HG03196 (cell line): ENCODE results near the gene RNF126.
A peak's percentile ranks its signal among the peaks of the same experiment; 100 is the strongest.

Source experiments
- ATAC-seq: cut with Tn5 transposase; IDR thresholded peaks from one replicate; pipeline ENCODE4 v1.9.1; 2021; ENCODE audit not compliant: unreplicated experiment

RNF126 gene

GRCh38 chr19:664913-665443, 2.0 kb upstream of the RNF126 start:
- no peak for ATAC-seq

DNA sequence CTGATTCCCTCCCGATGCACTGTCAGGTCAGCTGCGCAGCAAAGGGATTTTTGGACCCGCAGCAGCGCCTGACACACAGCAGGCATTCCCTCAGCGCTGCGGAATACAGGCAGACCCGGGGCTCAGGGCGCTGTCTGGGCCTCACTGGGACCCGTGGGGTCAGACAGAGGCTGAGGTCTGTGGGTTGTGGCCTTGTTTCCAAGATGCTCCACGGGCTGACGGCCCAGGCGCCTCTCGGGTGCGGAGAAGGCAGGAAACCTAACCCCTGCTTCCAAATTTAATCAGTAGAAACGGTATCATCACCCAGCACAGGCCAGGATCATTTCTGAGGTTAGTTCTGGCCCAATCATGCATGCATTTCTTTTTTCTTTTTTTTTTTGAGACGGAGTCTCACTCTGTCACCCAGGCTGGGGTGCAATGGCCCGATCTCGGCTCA, 686 bp upstream of the RNF126 start:
- ATAC-seq = no peak

GRCh38 chr19:662207-662961, 630 bp downstream of the RNF126 start:
- peak; percentile 3 for ATAC-seq

GRCh38 chr19:661427-662196, 1.4 kb downstream of the RNF126 start:
- no peak for ATAC-seq

DNA sequence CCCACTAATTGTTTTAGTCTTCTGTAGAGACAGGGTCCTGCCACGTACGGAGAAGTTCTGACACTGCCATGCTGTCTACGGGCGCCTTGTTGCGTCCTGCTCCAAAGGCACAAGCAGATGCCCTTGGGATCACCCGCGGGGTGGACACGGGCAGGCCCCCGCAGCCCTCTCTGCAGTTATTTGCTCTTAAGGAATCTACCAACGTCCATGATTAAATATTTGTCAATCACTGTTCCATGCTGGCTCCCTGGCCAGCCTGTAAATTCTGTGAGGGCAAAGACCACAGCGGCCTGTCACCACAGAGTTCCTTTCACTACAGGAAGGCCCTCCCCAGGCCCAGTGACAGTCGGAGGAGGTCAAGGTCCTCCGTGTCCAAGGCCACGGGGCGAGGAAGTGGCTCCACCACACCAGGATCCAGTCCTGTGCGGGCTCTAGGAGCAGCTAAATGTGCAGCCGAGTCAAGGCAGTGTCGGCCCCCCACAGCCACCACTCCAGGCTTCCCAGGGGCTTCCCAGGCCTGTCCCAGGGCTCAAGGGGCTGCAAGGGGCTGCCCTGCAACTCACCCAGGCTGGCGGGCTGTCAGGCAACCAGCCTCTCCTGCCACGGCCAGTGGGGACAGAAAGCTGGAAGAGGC, 2.1 kb downstream of the RNF126 start:
- ATAC-seq = no peak

- no peak for ATAC-seq
These were observed 3.8 kb downstream of the RNF126 start for GRCh38 chr19:658916-659839.

GRCh38 chr19:658059-658839, 4.8 kb downstream of the RNF126 start:
- ATAC-seq = no peak

DNA sequence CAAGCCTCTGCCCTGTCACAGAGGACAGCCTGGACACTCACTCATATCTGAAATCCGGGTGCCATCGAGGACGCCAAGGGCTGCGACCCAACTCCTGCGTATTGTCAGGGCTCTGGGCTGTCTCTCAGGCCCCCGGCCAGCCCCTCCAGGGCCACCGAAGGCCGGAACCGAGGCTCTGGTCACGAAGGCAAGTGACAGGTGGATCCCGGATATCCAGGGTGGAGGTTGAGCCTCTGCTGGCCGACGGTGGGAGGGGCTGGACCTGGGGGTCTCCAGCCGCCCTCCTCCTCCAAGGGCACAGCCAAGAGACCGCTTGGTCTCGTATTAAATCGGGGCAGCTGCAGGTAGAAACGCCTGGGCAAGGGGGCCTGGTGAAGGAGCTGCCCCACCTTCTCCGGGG, 5.4 kb downstream of the RNF126 start:
- ATAC-seq = no peak

DNA sequence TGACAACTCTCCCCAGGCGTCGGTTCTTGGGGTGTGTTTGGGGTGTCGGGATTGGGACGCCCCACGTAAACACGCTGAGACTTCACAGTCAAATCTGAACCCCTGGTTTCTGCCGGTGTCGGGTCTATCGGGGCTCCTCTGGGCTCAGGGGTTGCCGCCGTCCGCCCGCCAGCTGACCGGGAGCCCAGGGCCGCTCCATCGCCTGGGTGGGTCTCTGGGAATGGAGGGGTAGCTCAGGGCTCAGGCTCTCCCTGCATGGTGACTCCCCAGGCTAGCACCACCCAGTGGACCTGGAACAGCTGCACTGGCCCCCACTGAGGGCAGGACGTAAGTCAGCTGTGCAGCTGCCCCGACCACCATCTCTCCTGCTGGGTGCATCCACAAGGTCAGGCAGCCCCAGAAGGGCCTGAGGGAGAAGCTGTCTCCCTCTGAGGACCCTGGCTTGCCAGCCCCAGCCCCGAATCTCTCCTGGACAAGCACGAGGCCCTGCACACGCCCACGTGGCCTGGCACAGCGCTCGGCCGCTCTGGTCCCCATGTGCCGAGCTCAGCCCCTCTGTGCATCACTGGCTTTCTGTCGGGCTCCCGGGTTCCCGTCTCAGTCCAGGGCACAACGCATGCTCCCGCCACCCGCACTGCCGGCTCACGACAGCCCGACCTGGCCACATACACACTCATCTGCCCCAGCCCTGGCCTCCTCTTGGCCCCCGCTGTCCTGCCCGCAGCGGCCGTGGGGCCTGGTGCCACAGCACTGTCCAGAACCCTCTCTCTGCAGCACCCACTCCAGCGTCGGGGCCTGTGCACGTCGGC, 6.1 kb downstream of the RNF126 start:
- no peak for ATAC-seq

GRCh38 chr19:655691-656090, 7.3 kb downstream of the RNF126 start:
- no peak for ATAC-seq

DNA sequence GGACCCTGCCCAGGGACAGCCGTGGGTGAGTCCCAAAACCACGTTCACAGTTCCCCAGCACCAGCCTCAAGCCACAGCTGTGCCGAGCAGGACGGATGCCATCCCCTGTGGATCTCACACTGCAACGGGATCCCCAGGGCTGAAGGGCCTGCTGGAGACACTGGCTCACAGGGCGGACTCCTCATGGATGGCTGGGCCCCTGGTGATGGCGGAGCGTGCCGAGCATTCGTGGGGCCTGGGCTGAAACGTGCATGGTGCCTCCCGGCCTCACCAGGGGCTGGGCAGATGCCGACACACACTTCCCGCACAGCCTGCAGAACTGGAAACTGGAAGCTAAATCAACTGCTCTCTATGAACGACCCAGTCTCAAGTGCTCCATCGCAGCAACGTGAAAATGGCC, 9.6 kb downstream of the RNF126 start:
- ATAC-seq = no peak

- ATAC-seq = no peak
These were observed 10.3 kb downstream of the RNF126 start for GRCh38 chr19:652467-653389.

DNA sequence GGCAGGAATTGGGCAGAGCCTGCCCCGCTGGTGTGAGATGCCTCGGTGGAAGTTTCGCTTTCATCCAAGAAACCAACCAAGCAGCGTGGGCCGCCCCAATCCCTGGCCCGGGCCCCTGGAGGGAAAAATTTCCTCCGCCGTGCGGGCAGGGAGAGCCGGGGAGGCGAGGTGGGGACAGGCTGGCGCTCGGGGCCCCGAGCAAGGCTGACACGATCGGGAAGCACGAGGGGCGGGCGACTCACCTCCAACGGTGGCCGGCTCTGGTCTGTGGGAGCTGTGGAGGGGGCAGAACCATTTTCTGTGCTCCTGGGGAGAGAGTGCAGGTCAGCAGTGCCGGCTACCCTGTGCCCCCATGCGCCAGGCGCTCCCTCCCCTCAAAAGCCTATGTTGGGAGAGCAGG, 11.0 kb downstream of the RNF126 start:
- ATAC-seq = no peak

DNA sequence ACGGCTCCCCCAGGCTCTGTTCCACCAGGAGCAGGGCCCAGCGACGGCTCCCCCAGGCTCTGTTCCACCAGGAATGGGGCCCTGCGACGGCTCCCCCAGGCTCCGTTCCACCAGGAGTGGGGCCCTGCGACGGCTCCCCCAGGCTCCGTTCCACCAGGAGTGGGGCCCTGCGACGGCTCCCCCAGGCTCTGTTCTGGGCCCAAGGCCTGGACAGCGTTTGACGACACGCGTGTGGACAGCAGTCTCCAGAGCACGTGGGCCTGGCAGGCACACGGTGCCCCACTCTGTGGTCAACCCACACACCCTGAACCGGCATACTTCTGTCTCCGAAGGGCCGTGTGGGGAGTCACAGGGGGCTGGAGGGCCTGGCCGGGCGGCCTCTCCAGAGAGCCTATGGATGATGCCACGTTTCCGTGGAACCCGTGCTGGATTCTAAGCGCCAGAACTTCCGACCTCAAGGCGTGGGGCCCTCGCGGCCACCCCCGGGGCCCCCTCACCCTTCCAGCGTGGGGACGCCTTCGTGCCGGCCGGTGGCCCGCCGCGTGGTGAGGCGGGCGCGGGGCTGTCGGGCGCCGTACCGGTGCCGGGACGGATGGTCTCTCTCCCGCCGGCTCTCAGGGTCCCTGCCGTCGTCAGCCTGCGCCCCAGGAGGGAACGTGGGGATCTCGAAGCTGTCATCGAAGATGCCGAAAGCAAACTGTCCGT, 11.7 kb downstream of the RNF126 start:
- ATAC-seq = no peak

DNA sequence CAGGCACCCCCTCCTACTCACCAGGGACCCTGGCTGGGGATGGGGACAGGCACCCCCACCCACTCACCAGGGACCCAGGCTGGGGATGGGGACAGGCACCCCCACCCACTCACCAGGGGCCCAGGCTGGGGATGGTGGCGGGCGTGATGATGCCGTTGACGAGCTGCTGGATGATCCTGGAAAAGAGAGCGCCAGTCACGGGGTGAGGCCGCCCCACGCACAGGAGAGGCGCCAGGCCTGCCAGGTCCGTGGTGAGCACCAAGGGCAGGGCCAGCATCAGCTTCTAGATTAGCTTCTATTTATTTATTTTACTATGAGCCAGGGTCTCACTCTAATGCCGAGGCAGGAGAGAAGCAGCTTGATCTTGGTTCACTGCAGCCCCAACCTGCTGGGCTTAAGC, 12.9 kb downstream of the RNF126 start:
- no peak for ATAC-seq

GRCh38 chr19:648904-649801, 13.9 kb downstream of the RNF126 start:
- ATAC-seq = no peak
